ENCODE measurements around the gene USP1.
A peak's percentile ranks its signal among the peaks of the same experiment; 100 is the strongest.

The USP1 gene

GRCh38 chr1:62407398-62408009 is 29.3 kb upstream of the USP1 start:
- H3K4me1 ChIP-seq = no peaks in the 10 kb centered on the region
- H3K36me3 ChIP-seq (replicated peaks) = no peaks in the 10 kb centered on the region
- DNase-seq (ENCODE audit: low spot score in 2 of 2) = peak; percentile 48 to 54
- no peak overlapping the region for H3K4me3 ChIP-seq
- H3K9me3 ChIP-seq = no peaks in the 10 kb centered on the region
- no peaks in the 10 kb centered on the region for H3K27me3 ChIP-seq (ENCODE audit: low read depth)
- in situ Hi-C loops (cut with MboI; ENCODE audit: low sequenced_read_pairs) = loop anchor here (5.0 to 10.0 kb wide), 2 partner anchors 113 to 230 kb away; no protein-coding TSS in a partner anchor

- Histone ChIP-seq H3K4me3 (no peak overlapping the region), H3K27me3 (ENCODE audit: low read depth) (no peaks in the 10 kb centered on the region), H3K9me3 (no peaks in the 10 kb centered on the region), H3K36me3 (replicated peaks) (no peaks in the 10 kb centered on the region), H3K4me1 (peaks cover 16% of the 10 kb centered on the region)
- no peak for DNase-seq (ENCODE audit: low spot score in 2 of 2)
- in situ Hi-C loops (cut with MboI; ENCODE audit: low sequenced_read_pairs) = no loop called here
These were observed 21.2 kb upstream of the USP1 start for GRCh38 chr1:62415687-62416086.

GRCh38 chr1:62417351-62417999 is 19.4 kb upstream of the USP1 start:
- H3K36me3 ChIP-seq (replicated peaks) = no peaks in the 10 kb centered on the region
- no peak overlapping the region for H3K4me3 ChIP-seq
- in situ Hi-C loops (cut with MboI; ENCODE audit: low sequenced_read_pairs) = no loop called here
- H3K9me3 ChIP-seq = no peaks in the 10 kb centered on the region
- no peaks in the 10 kb centered on the region for H3K27me3 ChIP-seq (ENCODE audit: low read depth)
- peaks cover 16% of the 10 kb centered on the region for H3K4me1 ChIP-seq
- DNase-seq (ENCODE audit: low spot score in 2 of 2) = no peak

- in situ Hi-C loops (cut with MboI; ENCODE audit: low sequenced_read_pairs) = no loop called here
- no peak for DNase-seq (ENCODE audit: low spot score in 2 of 2)
- Histone ChIP-seq H3K4me3 (no peak overlapping the region), H3K36me3 (replicated peaks) (no peaks in the 10 kb centered on the region), H3K9me3 (no peaks in the 10 kb centered on the region), H3K27me3 (ENCODE audit: low read depth) (no peaks in the 10 kb centered on the region), H3K4me1 (peaks cover 19% of the 10 kb centered on the region)
These were observed 16.6 kb upstream of the USP1 start for GRCh38 chr1:62420214-62420613.

GRCh38 chr1:62423580-62424242 is 13.1 kb upstream of the USP1 start:
- H3K27me3 ChIP-seq (ENCODE audit: low read depth) = no peaks in the 10 kb centered on the region
- no peak overlapping the region for H3K4me3 ChIP-seq
- no peaks in the 10 kb centered on the region for H3K36me3 ChIP-seq (replicated peaks)
- DNase-seq (ENCODE audit: low spot score in 2 of 2) = no peak
- no peaks in the 10 kb centered on the region for H3K9me3 ChIP-seq
- in situ Hi-C loops (cut with MboI; ENCODE audit: low sequenced_read_pairs) = no loop called here
- peaks cover 13% of the 10 kb centered on the region for H3K4me1 ChIP-seq

GRCh38 chr1:62424411-62424810 is 12.4 kb upstream of the USP1 start:
- H3K27me3 ChIP-seq (ENCODE audit: low read depth) = no peaks in the 10 kb centered on the region
- no peaks in the 10 kb centered on the region for H3K36me3 ChIP-seq (replicated peaks)
- peaks cover 12% of the 10 kb centered on the region for H3K4me1 ChIP-seq
- in situ Hi-C loops (cut with MboI; ENCODE audit: low sequenced_read_pairs) = no loop called here
- DNase-seq (ENCODE audit: low spot score in 2 of 2) = no peak
- no peak overlapping the region for H3K4me3 ChIP-seq
- H3K9me3 ChIP-seq = no peaks in the 10 kb centered on the region

- in situ Hi-C loops (cut with MboI; ENCODE audit: low sequenced_read_pairs) = no loop called here
- peaks cover 12% of the 10 kb centered on the region for H3K4me1 ChIP-seq
- H3K9me3 ChIP-seq = no peaks in the 10 kb centered on the region
- no peaks in the 10 kb centered on the region for H3K36me3 ChIP-seq (replicated peaks)
- no peak overlapping the region for H3K4me3 ChIP-seq
- no peaks in the 10 kb centered on the region for H3K27me3 ChIP-seq (ENCODE audit: low read depth)
- DNase-seq (ENCODE audit: low spot score in 2 of 2) = peak; percentile 18 to 38
These were observed 11.8 kb upstream of the USP1 start for GRCh38 chr1:62425041-62425440.

- Histone ChIP-seq H3K27me3 (ENCODE audit: low read depth) (no peaks in the 10 kb centered on the region), H3K4me3 (no peak overlapping the region), H3K4me1 (peaks cover 12% of the 10 kb centered on the region), H3K9me3 (no peaks in the 10 kb centered on the region), H3K36me3 (replicated peaks) (no peaks in the 10 kb centered on the region)
- peak; percentile 14 to 30 for DNase-seq (ENCODE audit: low spot score in 2 of 2)
- in situ Hi-C loops (cut with MboI; ENCODE audit: low sequenced_read_pairs) = no loop called here
These were observed 10.6 kb upstream of the USP1 start for GRCh38 chr1:62426237-62426636.

- no peaks in the 10 kb centered on the region for H3K9me3 ChIP-seq
- H3K4me3 ChIP-seq = no peak overlapping the region
- H3K4me1 ChIP-seq = peaks cover 12% of the 10 kb centered on the region
- in situ Hi-C loops (cut with MboI; ENCODE audit: low sequenced_read_pairs) = no loop called here
- DNase-seq (ENCODE audit: low spot score in 2 of 2) = no peak
- H3K36me3 ChIP-seq (replicated peaks) = no peaks in the 10 kb centered on the region
- H3K27me3 ChIP-seq (ENCODE audit: low read depth) = no peaks in the 10 kb centered on the region
These were observed 10.1 kb upstream of the USP1 start for GRCh38 chr1:62426794-62427193.

- Histone ChIP-seq H3K27me3 (ENCODE audit: low read depth) (no peaks in the 10 kb centered on the region), H3K9me3 (no peaks in the 10 kb centered on the region), H3K4me3 (no peak overlapping the region), H3K36me3 (replicated peaks) (no peaks in the 10 kb centered on the region), H3K4me1 (peaks cover 12% of the 10 kb centered on the region)
- in situ Hi-C loops (cut with MboI; ENCODE audit: low sequenced_read_pairs) = no loop called here
- no peak for DNase-seq (ENCODE audit: low spot score in 2 of 2)
These were observed 8.5 kb upstream of the USP1 start for GRCh38 chr1:62428351-62428750.

GRCh38 chr1:62429581-62429980 is 7.3 kb upstream of the USP1 start:
- H3K9me3 ChIP-seq = no peaks in the 10 kb centered on the region
- in situ Hi-C loops (cut with MboI; ENCODE audit: low sequenced_read_pairs) = no loop called here
- peaks cover 12% of the 10 kb centered on the region for H3K4me1 ChIP-seq
- H3K27me3 ChIP-seq (ENCODE audit: low read depth) = no peaks in the 10 kb centered on the region
- no peaks in the 10 kb centered on the region for H3K36me3 ChIP-seq (replicated peaks)
- no peak overlapping the region for H3K4me3 ChIP-seq
- DNase-seq (ENCODE audit: low spot score in 2 of 2) = no peak

GRCh38 chr1:62433861-62434617 is 2.8 kb upstream of the USP1 start:
- peaks cover 5% of the 10 kb centered on the region for H3K4me1 ChIP-seq
- H3K4me3 ChIP-seq = no peak overlapping the region
- H3K9me3 ChIP-seq = no peaks in the 10 kb centered on the region
- in situ Hi-C loops (cut with MboI; ENCODE audit: low sequenced_read_pairs) = no loop called here
- peaks cover 4% of the 10 kb centered on the region; the same call in 1 of the 2 replicates for H3K36me3 ChIP-seq (replicated peaks)
- H3K27me3 ChIP-seq (ENCODE audit: low read depth) = no peaks in the 10 kb centered on the region
- DNase-seq (ENCODE audit: low spot score in 2 of 2) = no peak

GRCh38 chr1:62434618-62435001 is 2.2 kb upstream of the USP1 start:
- Histone ChIP-seq H3K9me3 (no peaks in the 10 kb centered on the region), H3K36me3 (replicated peaks) (peaks cover 4% of the 10 kb centered on the region; the same call in 1 of the 2 replicates), H3K4me1 (peaks cover 9% of the 10 kb centered on the region), H3K4me3 (no peak overlapping the region), H3K27me3 (ENCODE audit: low read depth) (no peaks in the 10 kb centered on the region)
- DNase-seq (ENCODE audit: low spot score in 2 of 2) = no peak
- in situ Hi-C loops (cut with MboI; ENCODE audit: low sequenced_read_pairs) = no loop called here
